GM13976 (cell line): ENCODE results near the gene MYO9A.

Experiments
- DNase-seq: peaks from one replicate; pipeline ENCODE4 v3.0.0; 2012; ENCODE audit warnings: low spot score
- in situ Hi-C: fragments of 300-500 bp; cut with MboI; formaldehyde crosslinking; loops from one replicate; pipeline ENCODE4 v1.12.0; 2022; ENCODE audit warnings: low sequenced_read_pairs, mixed read lengths, inconsistent platforms; ENCODE audit not compliant: unreplicated experiment
- TF ChIP-seq, protein P1 (sequence below): IDR thresholded peaks from 2 replicates; pipeline ENCODE4 v1.5.1; 2012; ENCODE audit warnings: borderline replicate concordance, mild to moderate bottlenecking; ENCODE audit not compliant: insufficient read depth; ENCODE audit errors: extremely low read depth, missing control alignments, control extremely low read depth

The MYO9A gene

DNA sequence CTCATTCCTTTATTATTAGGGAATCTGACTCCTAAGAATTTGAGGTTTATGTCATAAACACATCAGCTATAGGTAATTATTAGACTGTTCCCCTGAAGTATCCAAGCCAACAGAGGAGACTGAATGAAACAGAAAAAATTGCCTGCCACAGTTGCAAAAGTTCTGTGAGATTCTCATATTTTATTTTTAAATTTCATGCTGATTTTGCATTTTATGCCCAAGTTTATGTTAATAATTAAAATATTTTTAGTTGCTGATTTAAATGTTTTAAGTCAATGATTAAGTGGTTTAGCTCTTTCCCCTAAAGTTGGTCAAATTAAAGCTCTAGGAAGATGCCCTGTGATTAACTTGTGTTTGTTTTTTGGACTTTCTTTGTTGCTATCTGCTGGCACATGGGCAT lies 10.4 kb upstream of the MYO9A start:
- in situ Hi-C loops = no loop called here
- no peak for DNase-seq
- TF ChIP-seq, protein P1, sequence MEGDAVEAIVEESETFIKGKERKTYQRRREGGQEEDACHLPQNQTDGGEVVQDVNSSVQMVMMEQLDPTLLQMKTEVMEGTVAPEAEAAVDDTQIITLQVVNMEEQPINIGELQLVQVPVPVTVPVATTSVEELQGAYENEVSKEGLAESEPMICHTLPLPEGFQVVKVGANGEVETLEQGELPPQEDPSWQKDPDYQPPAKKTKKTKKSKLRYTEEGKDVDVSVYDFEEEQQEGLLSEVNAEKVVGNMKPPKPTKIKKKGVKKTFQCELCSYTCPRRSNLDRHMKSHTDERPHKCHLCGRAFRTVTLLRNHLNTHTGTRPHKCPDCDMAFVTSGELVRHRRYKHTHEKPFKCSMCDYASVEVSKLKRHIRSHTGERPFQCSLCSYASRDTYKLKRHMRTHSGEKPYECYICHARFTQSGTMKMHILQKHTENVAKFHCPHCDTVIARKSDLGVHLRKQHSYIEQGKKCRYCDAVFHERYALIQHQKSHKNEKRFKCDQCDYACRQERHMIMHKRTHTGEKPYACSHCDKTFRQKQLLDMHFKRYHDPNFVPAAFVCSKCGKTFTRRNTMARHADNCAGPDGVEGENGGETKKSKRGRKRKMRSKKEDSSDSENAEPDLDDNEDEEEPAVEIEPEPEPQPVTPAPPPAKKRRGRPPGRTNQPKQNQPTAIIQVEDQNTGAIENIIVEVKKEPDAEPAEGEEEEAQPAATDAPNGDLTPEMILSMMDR = no peak

GRCh38 chr15:72127724-72128322 lies 9.9 kb upstream of the MYO9A start:
- in situ Hi-C loops = no loop called here
- no peak for DNase-seq
- TF ChIP-seq, protein P1 = no peak

GRCh38 chr15:72124218-72124617 lies 6.3 kb upstream of the MYO9A start:
- in situ Hi-C loops = no loop called here
- TF ChIP-seq, protein P1 = no peak
- DNase-seq = no peak

- TF ChIP-seq, protein P1 = no peak
- in situ Hi-C loops = no loop called here
- peak; percentile 82 for DNase-seq
These were observed 399 bp downstream of the MYO9A start for GRCh38 chr15:72117486-72118016.

- in situ Hi-C loops = no loop called here
- no peak for DNase-seq
- TF ChIP-seq, protein P1 = no peak
These were observed 1.0 kb downstream of the MYO9A start for GRCh38 chr15:72116731-72117485.

DNA sequence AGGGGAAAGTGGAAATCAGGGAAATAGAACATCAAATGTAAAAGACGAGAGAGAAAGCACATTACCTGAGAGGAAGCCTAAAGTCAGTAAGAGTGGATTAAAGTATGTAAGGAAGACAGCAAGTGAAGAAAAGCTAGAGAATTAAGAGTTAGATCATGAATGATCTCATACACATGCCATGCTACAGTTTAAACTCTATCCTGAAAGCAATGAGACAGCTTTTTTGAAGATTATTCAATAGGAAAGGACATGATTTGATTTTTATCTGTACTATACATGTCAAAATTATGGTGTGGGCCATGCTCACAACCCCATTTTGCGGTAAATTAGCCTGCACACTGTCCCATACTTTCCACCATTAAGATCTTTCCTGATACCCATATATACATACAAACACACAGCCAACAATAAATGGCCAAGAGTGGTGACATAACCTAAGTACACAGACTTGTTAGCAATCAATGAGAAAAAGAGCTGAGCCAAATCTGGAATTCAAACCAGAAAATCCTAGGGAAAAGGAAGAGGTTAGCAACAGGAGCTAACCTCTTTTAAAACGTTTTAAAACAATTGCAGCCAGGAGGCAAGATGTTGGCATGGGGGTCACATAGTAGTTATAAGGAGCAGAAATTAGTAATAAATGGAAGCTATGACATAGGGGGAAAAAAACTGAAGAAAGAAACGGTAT lies 4.5 kb downstream of the MYO9A start:
- in situ Hi-C loops = no loop called here
- TF ChIP-seq, protein P1 = no peak

More for the DNA sequence above, 4.5 kb downstream of the MYO9A start:
- no peak for DNase-seq
